ENCODE data around the gene ASTN2. TPM values are rescaled to one million over a fixed set of nuclear protein-coding genes. Genes with fewer than 3 reads are reported as not detected.

ASTN2 gene
- polyA plus RNA-seq, 1 donor from 2014 or later, result 6.8 TPM

DNA sequence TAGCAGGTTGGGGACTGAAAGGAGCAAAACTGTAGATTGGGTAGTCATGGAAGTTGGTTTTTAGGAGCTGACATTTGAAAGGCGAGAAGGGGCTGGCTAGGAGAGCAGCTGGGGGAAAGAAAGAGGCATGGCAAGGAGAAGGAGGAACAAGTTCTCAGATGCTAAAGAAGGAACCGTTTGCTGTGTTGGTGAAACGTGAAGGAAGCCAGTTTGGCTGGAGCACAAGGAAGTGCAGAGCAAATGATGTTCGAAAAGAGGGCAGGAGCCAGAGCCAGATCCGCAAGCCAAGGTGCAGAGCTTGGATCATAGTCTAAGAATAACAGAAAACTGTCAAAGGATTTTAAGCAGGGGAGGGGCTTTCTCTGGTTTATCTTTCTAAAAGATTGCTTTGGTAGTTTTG is 276.6 kb downstream of the ASTN2 start:
- H4K20me1 ChIP-seq (ENCODE audit: insufficient read depth), result no peaks in the 10 kb centered on the region
- no peaks in the 10 kb centered on the region for H3K79me2 ChIP-seq (replicated peaks; ENCODE audit: insufficient read depth, low read length)
- no peaks in the 10 kb centered on the region for H3K9me3 ChIP-seq (ENCODE audit: low read length)
- TF ChIP-seq SMC3 (conservative IDR thresholded peaks at IDR 0.05; ENCODE audit: poor library complexity), result no peak
- no peak for TF ChIP-seq TAF1 (IDR thresholded peaks at IDR 0.05; ENCODE audit: low read depth)
- TF ChIP-seq EZH2 (IDR thresholded peaks at IDR 0.05; ENCODE audit: borderline replicate concordance, insufficient read depth, low read length, poor library complexity, severe bottlenecking), result no peak
- no peak for TF ChIP-seq MXI1 (conservative IDR thresholded peaks at IDR 0.05; ENCODE audit: poor library complexity, severe bottlenecking)
- TF ChIP-seq POLR2AphosphoS5 (IDR thresholded peaks at IDR 0.05), result no peak
- TF ChIP-seq REST (IDR thresholded peaks at IDR 0.05; ENCODE audit: borderline replicate concordance), result no peak
- TF ChIP-seq EP300 (conservative IDR thresholded peaks at IDR 0.05; ENCODE audit: poor library complexity, severe bottlenecking), result no peak
- TF ChIP-seq RAD21 (conservative IDR thresholded peaks at IDR 0.05), result no peak
- H2AFZ ChIP-seq (ENCODE audit: low read depth, low read length), result no peak overlapping the region
- no peaks in the 10 kb centered on the region for H3K36me3 ChIP-seq (ENCODE audit: insufficient read depth, low read length)
- no peak overlapping the region for H3K4me3 ChIP-seq (ENCODE audit: low read length)
- no peaks in the 10 kb centered on the region for H3K9me2 ChIP-seq (ENCODE audit: insufficient read depth, low read length)
- H3F3A ChIP-seq (ENCODE audit: insufficient read depth, low read length, poor library complexity, severe bottlenecking), result peaks cover 3% of the 10 kb centered on the region
- H3K27ac ChIP-seq (ENCODE audit: low read length), result no peak overlapping the region
- no peaks in the 10 kb centered on the region for H3K27me3 ChIP-seq (ENCODE audit: insufficient read depth, low read depth, low read length)
- H3K9ac ChIP-seq (ENCODE audit: low read length), result no peak overlapping the region
- no peak overlapping the region for H3K4me2 ChIP-seq (ENCODE audit: low read length)

GRCh38 chr9:117136461-117136860 is 278.4 kb downstream of the ASTN2 start:
- no peaks in the 10 kb centered on the region for H3K36me3 ChIP-seq (ENCODE audit: insufficient read depth, low read length)
- H3K9me3 ChIP-seq (ENCODE audit: low read length), result no peaks in the 10 kb centered on the region
- no peak overlapping the region for H3K9ac ChIP-seq (ENCODE audit: low read length)
- no peak overlapping the region for H3K27ac ChIP-seq (ENCODE audit: low read length)
- H3F3A ChIP-seq (ENCODE audit: insufficient read depth, low read length, poor library complexity, severe bottlenecking), result peaks cover 3% of the 10 kb centered on the region
- no peak overlapping the region for H3K4me3 ChIP-seq (ENCODE audit: low read length)
- H2AFZ ChIP-seq (ENCODE audit: low read depth, low read length), result no peak overlapping the region
- no peaks in the 10 kb centered on the region for H4K20me1 ChIP-seq (ENCODE audit: insufficient read depth)
- no peaks in the 10 kb centered on the region for H3K79me2 ChIP-seq (replicated peaks; ENCODE audit: insufficient read depth, low read length)
- no peaks in the 10 kb centered on the region for H3K27me3 ChIP-seq (ENCODE audit: insufficient read depth, low read depth, low read length)
- no peak for TF ChIP-seq SMC3 (conservative IDR thresholded peaks at IDR 0.05; ENCODE audit: poor library complexity)
- no peak for TF ChIP-seq POLR2AphosphoS5 (IDR thresholded peaks at IDR 0.05)
- no peak for TF ChIP-seq TAF1 (IDR thresholded peaks at IDR 0.05; ENCODE audit: low read depth)
- no peak for TF ChIP-seq REST (IDR thresholded peaks at IDR 0.05; ENCODE audit: borderline replicate concordance)
- no peak for TF ChIP-seq CTCF (IDR thresholded peaks at IDR 0.05; ENCODE audit: poor library complexity, severe bottlenecking)
- TF ChIP-seq EP300 (conservative IDR thresholded peaks at IDR 0.05; ENCODE audit: poor library complexity, severe bottlenecking), result no peak
- TF ChIP-seq EZH2 (IDR thresholded peaks at IDR 0.05; ENCODE audit: borderline replicate concordance, insufficient read depth, low read length, poor library complexity, severe bottlenecking), result no peak
- no peak for TF ChIP-seq RAD21 (conservative IDR thresholded peaks at IDR 0.05)
- TF ChIP-seq MXI1 (conservative IDR thresholded peaks at IDR 0.05; ENCODE audit: poor library complexity, severe bottlenecking), result no peak
- no peaks in the 10 kb centered on the region for H3K9me2 ChIP-seq (ENCODE audit: insufficient read depth, low read length)
- H3K4me2 ChIP-seq (ENCODE audit: low read length), result no peak overlapping the region
